IMR-90 (cell line): ENCODE results near the gene RAB29. TPM values are rescaled to one million over a fixed set of nuclear protein-coding genes. Genes with fewer than 3 reads are reported as not detected.

Experiments used
- ATAC-seq: fragments of 200-7000 bp; cut with Tn5 transposase; 2 replicates; pipeline ENCODE4 v1.9.1; 2020; ENCODE audit warnings: low read depth, mild to moderate bottlenecking, moderate library complexity
- BruUV-seq: library from RNA; stranded (reverse); fragments of 400-500 nt; replicated peaks from 2 replicates; lab custom pipeline; 2021; lab: Mats Ljungman, UMichigan
- CTCF ChIA-PET: fragments of 300-600 bp; formaldehyde crosslinking; extraction: SDS; loops from one replicate; lab custom pipeline; 2021; ENCODE audit warnings: antibody characterized with exemption; lab: Yijun Ruan, JAX
- POLR2A ChIA-PET: fragments of 300-600 bp; sonication (Branson Sonifier 250); formaldehyde crosslinking; loops from one replicate; lab custom pipeline; 2022; ENCODE audit warnings: antibody characterized with exemption; ENCODE audit not compliant: unreplicated experiment; lab: Charles Lee
- DNase-seq: peaks from one replicate; pipeline ENCODE4 v3.0.0; 2013
- H2AFZ ChIP-seq: replicated peaks from 2 replicates; pipeline ENCODE3; 2013; ENCODE audit warnings: low read length, mild to moderate bottlenecking; ENCODE audit not compliant: poor library complexity
- H2AK5ac ChIP-seq: 2 replicates; pipeline ENCODE4 v1.6.1; 2013; ENCODE audit warnings: low read depth, low read length, inconsistent platforms
- H2AK9ac ChIP-seq: replicated peaks from 2 replicates; pipeline ENCODE3; 2013; ENCODE audit warnings: mild to moderate bottlenecking, low read depth, low read length, moderate library complexity; ENCODE audit not compliant: poor library complexity
- H2BK120ac ChIP-seq: 2 replicates; pipeline ENCODE4 v1.6.1; 2013; ENCODE audit warnings: low read depth, low read length, inconsistent platforms
- H2BK15ac ChIP-seq: 3 replicates; pipeline ENCODE4 v1.6.1; 2013; ENCODE audit warnings: low read depth, low read length, inconsistent platforms
- H2BK20ac ChIP-seq: 2 replicates; pipeline ENCODE4 v1.6.1; 2013; ENCODE audit warnings: low read depth, mild to moderate bottlenecking, inconsistent platforms, low read length, moderate library complexity
- H2BK5ac ChIP-seq: 2 replicates; pipeline ENCODE4 v1.6.1; 2013; ENCODE audit warnings: mild to moderate bottlenecking, low read depth, low read length, inconsistent platforms; ENCODE audit not compliant: poor library complexity, severe bottlenecking
- H3K14ac ChIP-seq: replicated peaks from 2 replicates; pipeline ENCODE4 v1.6.1; 2013; ENCODE audit warnings: low read depth, low read length, inconsistent platforms
- H3K18ac ChIP-seq: 2 replicates; pipeline ENCODE4 v1.6.1; 2013; ENCODE audit warnings: low read depth, low read length, control low read depth
- H3K23ac ChIP-seq: 2 replicates; pipeline ENCODE4 v1.6.1; 2013; ENCODE audit warnings: low read depth, low read length, inconsistent platforms
- H3K27ac ChIP-seq: 2 replicates; pipeline ENCODE4 v1.5.1; 2013; ENCODE audit warnings: mild to moderate bottlenecking, control low read depth, low read length; ENCODE audit not compliant: insufficient read depth
- H3K27me3 ChIP-seq: 2 replicates; pipeline ENCODE4 v1.6.1; 2013; ENCODE audit warnings: low read length; ENCODE audit not compliant: control insufficient read depth, insufficient read depth
- H3K36me3 ChIP-seq: 2 replicates; pipeline ENCODE4 v1.6.1; 2013; ENCODE audit warnings: low read length, mixed read lengths; ENCODE audit not compliant: control insufficient read depth, insufficient read depth
- H3K4ac ChIP-seq: 2 replicates; pipeline ENCODE4 v1.6.1; 2013; ENCODE audit warnings: low read depth, low read length, inconsistent platforms
- H3K4me1 ChIP-seq: 2 replicates; pipeline ENCODE4 v1.6.1; 2013; ENCODE audit warnings: low read length, mixed read lengths; ENCODE audit not compliant: control insufficient read depth, insufficient read depth
- H3K4me2 ChIP-seq: 2 replicates; pipeline ENCODE4 v1.6.1; 2013; ENCODE audit warnings: low read depth, mild to moderate bottlenecking, control low read depth, low read length, moderate library complexity
- H3K4me3 ChIP-seq: 2 replicates; pipeline ENCODE4 v1.5.1; 2013; ENCODE audit warnings: low read depth, mild to moderate bottlenecking, control low read depth, low read length, moderate library complexity; ENCODE audit not compliant: insufficient read depth
- H3K56ac ChIP-seq: 2 replicates; pipeline ENCODE4 v1.6.1; 2013; ENCODE audit warnings: low read length, inconsistent platforms; ENCODE audit not compliant: insufficient read depth; ENCODE audit errors: extremely low read depth
- H3K79me1 ChIP-seq, 2 experiments: 2 replicates each; pipeline ENCODE4 v1.6.1; 2013; ENCODE audit warnings: low read length in 2 of 2, inconsistent platforms in 1 of 2, low read depth in 1 of 2
- H3K9ac ChIP-seq: 2 replicates; pipeline ENCODE4 v1.6.1; 2013; ENCODE audit warnings: low read depth, low read length, control low read depth
- H3K9me1 ChIP-seq: 2 replicates; pipeline ENCODE4 v1.6.1; 2013; ENCODE audit warnings: low read length, inconsistent platforms; ENCODE audit not compliant: insufficient read depth
- H3K9me3 ChIP-seq: 2 replicates; pipeline ENCODE4 v1.6.1; 2013; ENCODE audit warnings: low read length; ENCODE audit not compliant: control insufficient read depth, insufficient read depth
- H4K20me1 ChIP-seq: 2 replicates; pipeline ENCODE4 v1.6.1; 2013; ENCODE audit warnings: low read length, inconsistent platforms; ENCODE audit not compliant: insufficient read depth
- H4K5ac ChIP-seq: 2 replicates; pipeline ENCODE4 v1.6.1; 2013; ENCODE audit warnings: mild to moderate bottlenecking, low read depth, low read length, control low read depth
- H4K8ac ChIP-seq, 2 experiments: 2 replicates each; pipeline ENCODE4 v1.6.1; 2013; ENCODE audit warnings: low read depth in 2 of 2, low read length in 2 of 2, control low read depth in 1 of 2, inconsistent platforms in 1 of 2
- H4K91ac ChIP-seq: 2 replicates; pipeline ENCODE4 v1.6.1; 2013; ENCODE audit warnings: low read depth, low read length, inconsistent platforms; ENCODE audit not compliant: insufficient read depth
- BHLHE40 ChIP-seq: fragments of 150-350 bp; IDR thresholded peaks from 2 replicates; pipeline ENCODE4 v1.6.1; 2016; ENCODE audit warnings: mild to moderate bottlenecking, low read depth, low read length
- CEBPB ChIP-seq: IDR thresholded peaks from 2 replicates; pipeline ENCODE4 v1.6.1; 2012; ENCODE audit warnings: low read depth, low read length, improper control_type of control experiment
- MAFK ChIP-seq: IDR thresholded peaks from 2 replicates; pipeline ENCODE4 v1.6.1; 2012; ENCODE audit warnings: low read depth, low read length, improper control_type of control experiment
- NFE2L2 ChIP-seq: fragments of 150-350 bp; IDR thresholded peaks from 2 replicates; pipeline ENCODE4 v1.6.1; 2016; ENCODE audit warnings: low read depth, mild to moderate bottlenecking, low read length
- RAD21 ChIP-seq: IDR thresholded peaks from 2 replicates; pipeline ENCODE4 v1.6.1; 2012; ENCODE audit warnings: low read length, improper control_type of control experiment
- WGBS, 2 experiments: methylation state at CpG; one replicate each; pipeline versions ENCODE4 v1.1.5 to v1.1.7; 2013; ENCODE audit warnings: missing lambda C conversion rate in 2 of 2; ENCODE audit not compliant: insufficient read length in 1 of 2; ENCODE audit errors: extremely low coverage in 2 of 2; 5-methylcytosine and 5-hydroxymethylcytosine counted together
- dilution Hi-C: fragments of 300-500 bp; cut with HindIII; formaldehyde crosslinking; loops from one replicate; pipeline ENCODE4 v1.14.3; 2018; ENCODE audit warnings: low sequenced_read_pairs; ENCODE audit not compliant: unreplicated experiment
- in situ Hi-C: fragments of 300-500 bp; cut with MboI; formaldehyde crosslinking; loops from 3 replicates; pipeline ENCODE4 v1.14.3; 2019; ENCODE audit warnings: low sequenced_read_pairs, inconsistent platforms, mixed read lengths
- intact Hi-C: fragments of 100-400 bp; cut with micrococcal nuclease; formaldehyde crosslinking; loops from 2 replicates; pipeline ENCODE4 v1.10.0; 2022
- polyA plus RNA-seq, 3 experiments: library from polyadenylated mRNA; depleted of rRNA; stranded (reverse); fragments of >200 nt; gene quantifications; 2 replicates each; pipeline ENCODE4 v1.2.3, GENCODE V29; 2012; ENCODE audit warnings: low replicate concordance in 1 of 3
- total RNA-seq: library from RNA; depleted of rRNA; stranded (reverse); fragments of >200 nt; gene quantifications from 2 replicates; pipeline ENCODE4 v1.2.3, GENCODE V29; 2012
- TF ChIP-seq, protein P1 (sequence below): fragments of 150-350 bp; IDR thresholded peaks from 2 replicates; pipeline ENCODE4 v1.6.1; 2017; ENCODE audit warnings: mild to moderate bottlenecking, antibody characterized with exemption, low read length, low read depth
- TF ChIP-seq, protein P2 (sequence below): fragments of 150-350 bp; IDR thresholded peaks from 2 replicates; pipeline ENCODE4 v1.6.1; 2016; ENCODE audit warnings: low read depth, mild to moderate bottlenecking, low read length, moderate library complexity, borderline replicate concordance

Gene RAB29
- total and polyA plus RNA-seq, 2 of the 4 experiments (the other 2 are of a cell fraction) = 5.7 to 7.3 TPM

DNA sequence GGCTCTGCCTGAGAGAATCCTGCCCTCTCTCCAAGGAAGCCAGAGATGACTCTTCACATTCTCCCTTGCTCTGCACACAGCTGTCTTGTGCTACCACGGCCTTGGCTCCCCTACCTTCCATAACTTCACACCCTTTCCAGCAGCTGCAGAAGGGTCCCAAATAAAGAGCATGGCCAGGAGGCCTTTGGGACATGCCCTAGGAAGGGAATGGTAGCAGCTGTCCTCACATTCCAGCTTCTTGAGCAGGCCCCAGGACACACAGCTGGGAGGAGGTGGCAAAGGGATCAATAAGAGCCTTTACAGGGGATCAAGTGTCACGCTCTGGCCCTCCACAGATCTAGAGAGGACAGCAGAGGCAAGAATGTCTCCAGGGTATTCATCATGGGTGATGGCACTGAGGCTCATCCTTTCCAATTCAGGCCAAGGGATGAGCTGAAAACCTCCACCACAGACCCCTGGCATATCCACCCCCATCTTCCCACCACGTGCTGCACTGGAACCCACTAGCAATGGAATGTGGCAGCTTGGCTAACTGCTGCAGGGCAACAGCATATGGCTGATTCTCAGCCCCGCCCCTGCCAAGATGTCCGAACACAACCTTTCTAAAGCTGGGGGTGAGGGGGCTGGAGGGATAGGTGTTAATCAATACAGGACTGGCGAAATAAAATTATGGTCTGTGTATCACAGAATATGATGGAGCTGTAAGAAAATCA is 17.8 kb upstream of the RAB29 start:
- H3K23ac ChIP-seq = no peak overlapping the region
- H2BK120ac ChIP-seq = no peak overlapping the region
- in situ Hi-C loops = loop anchor here (5.0 to 10.0 kb wide), 3 partner anchors 119 to 312 kb away; no protein-coding TSS in a partner anchor
- no peak for TF ChIP-seq NFE2L2
- TF ChIP-seq, protein P1, sequence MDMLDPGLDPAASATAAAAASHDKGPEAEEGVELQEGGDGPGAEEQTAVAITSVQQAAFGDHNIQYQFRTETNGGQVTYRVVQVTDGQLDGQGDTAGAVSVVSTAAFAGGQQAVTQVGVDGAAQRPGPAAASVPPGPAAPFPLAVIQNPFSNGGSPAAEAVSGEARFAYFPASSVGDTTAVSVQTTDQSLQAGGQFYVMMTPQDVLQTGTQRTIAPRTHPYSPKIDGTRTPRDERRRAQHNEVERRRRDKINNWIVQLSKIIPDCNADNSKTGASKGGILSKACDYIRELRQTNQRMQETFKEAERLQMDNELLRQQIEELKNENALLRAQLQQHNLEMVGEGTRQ = no peak
- no peak for TF ChIP-seq RAD21
- no peak for TF ChIP-seq MAFK
- TF ChIP-seq CEBPB = no peak
- TF ChIP-seq, protein P2, sequence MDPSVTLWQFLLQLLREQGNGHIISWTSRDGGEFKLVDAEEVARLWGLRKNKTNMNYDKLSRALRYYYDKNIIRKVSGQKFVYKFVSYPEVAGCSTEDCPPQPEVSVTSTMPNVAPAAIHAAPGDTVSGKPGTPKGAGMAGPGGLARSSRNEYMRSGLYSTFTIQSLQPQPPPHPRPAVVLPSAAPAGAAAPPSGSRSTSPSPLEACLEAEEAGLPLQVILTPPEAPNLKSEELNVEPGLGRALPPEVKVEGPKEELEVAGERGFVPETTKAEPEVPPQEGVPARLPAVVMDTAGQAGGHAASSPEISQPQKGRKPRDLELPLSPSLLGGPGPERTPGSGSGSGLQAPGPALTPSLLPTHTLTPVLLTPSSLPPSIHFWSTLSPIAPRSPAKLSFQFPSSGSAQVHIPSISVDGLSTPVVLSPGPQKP = no peak
- TF ChIP-seq BHLHE40 = no peak
- H4K8ac ChIP-seq = no peak overlapping the region
- H4K5ac ChIP-seq = no peak overlapping the region
- H3K9ac ChIP-seq = no peak overlapping the region
- no peak overlapping the region for H3K4ac ChIP-seq
- no peak overlapping the region for H4K91ac ChIP-seq
- dilution Hi-C loops = no loop called here
- H2AFZ ChIP-seq = no peak overlapping the region
- no peaks in the 10 kb centered on the region for H3K27me3 ChIP-seq
- no peaks in the 10 kb centered on the region for H3K9me3 ChIP-seq
- POLR2A ChIA-PET = interaction anchor here (0.5 kb wide), 1 partner anchor 1979 kb away, joined by 3 read pairs; no protein-coding TSS in a partner anchor
- no peak overlapping the region for H2BK20ac ChIP-seq
- 86% methylated on average over 1 of the region's 6 CpGs; no CpG with 5 or more reads in 1 of the 2 experiments for WGBS, 2 experiments
- H2BK5ac ChIP-seq = no peak overlapping the region
- no peaks in the 10 kb centered on the region for H4K20me1 ChIP-seq
- CTCF ChIA-PET = interaction anchor here (1.2 to 4.5 kb wide), 3 partner anchors 114 to 184 kb away, joined by 3 to 50 read pairs (median 4); no protein-coding TSS in a partner anchor
- ATAC-seq (no peak), DNase-seq (no peak)
- H2BK15ac ChIP-seq = no peak overlapping the region
- no peak overlapping the region for H3K14ac ChIP-seq
- intact Hi-C loops = no loop called here
- H3K56ac ChIP-seq = no peak overlapping the region
- H3K79me1 ChIP-seq = no peaks in the 10 kb centered on the region
- H3K4me1 ChIP-seq = no peaks in the 10 kb centered on the region
- H3K36me3 ChIP-seq = peaks cover 47% of the 10 kb centered on the region
- H3K27ac ChIP-seq = no peak overlapping the region
- no peak overlapping the region for H3K4me2 ChIP-seq
- H2AK5ac ChIP-seq = no peak overlapping the region
- H3K9me1 ChIP-seq = no peaks in the 10 kb centered on the region
- no peak overlapping the region for H3K18ac ChIP-seq
- no peak overlapping the region for H3K4me3 ChIP-seq
- no TSS peak for BruUV-seq
- H2AK9ac ChIP-seq = no peak overlapping the region
